ENCODE measurements around the gene IL1RAPL1. TPM values are rescaled to one million over a fixed set of nuclear protein-coding genes. Genes with fewer than 3 reads are reported as not detected.

IL1RAPL1 gene
- total RNA-seq, 1 donor from 2014 or later: not detected

DNA sequence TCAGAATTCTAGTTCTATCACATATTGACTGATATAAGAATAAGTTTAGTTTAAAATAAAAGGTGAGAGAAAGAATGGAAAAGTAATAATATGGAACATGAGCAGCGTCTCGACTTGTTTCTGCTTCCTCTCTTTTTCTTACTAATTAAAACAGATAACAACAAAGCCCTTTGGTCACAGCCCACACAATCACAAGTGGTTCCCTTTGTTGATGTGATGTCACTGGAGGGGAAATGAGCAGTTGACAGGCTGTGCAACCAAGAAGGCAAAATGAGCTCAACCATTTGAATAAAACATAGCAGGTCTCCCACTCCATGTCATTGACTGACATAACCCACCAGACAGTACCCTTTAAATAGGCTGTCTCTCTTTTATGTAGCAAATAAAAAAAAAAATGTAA is 1285.6 kb downstream of the IL1RAPL1 start:
- TF ChIP-seq, protein P1, sequence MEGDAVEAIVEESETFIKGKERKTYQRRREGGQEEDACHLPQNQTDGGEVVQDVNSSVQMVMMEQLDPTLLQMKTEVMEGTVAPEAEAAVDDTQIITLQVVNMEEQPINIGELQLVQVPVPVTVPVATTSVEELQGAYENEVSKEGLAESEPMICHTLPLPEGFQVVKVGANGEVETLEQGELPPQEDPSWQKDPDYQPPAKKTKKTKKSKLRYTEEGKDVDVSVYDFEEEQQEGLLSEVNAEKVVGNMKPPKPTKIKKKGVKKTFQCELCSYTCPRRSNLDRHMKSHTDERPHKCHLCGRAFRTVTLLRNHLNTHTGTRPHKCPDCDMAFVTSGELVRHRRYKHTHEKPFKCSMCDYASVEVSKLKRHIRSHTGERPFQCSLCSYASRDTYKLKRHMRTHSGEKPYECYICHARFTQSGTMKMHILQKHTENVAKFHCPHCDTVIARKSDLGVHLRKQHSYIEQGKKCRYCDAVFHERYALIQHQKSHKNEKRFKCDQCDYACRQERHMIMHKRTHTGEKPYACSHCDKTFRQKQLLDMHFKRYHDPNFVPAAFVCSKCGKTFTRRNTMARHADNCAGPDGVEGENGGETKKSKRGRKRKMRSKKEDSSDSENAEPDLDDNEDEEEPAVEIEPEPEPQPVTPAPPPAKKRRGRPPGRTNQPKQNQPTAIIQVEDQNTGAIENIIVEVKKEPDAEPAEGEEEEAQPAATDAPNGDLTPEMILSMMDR (conservative IDR thresholded peaks at IDR 0.05; ENCODE audit: low read depth, low read length): no peak
- no peak for DNase-seq (ENCODE audit: low read depth)
- no peak overlapping the region for H3K4me3 ChIP-seq (ENCODE audit: low read depth, low read length)

DNA sequence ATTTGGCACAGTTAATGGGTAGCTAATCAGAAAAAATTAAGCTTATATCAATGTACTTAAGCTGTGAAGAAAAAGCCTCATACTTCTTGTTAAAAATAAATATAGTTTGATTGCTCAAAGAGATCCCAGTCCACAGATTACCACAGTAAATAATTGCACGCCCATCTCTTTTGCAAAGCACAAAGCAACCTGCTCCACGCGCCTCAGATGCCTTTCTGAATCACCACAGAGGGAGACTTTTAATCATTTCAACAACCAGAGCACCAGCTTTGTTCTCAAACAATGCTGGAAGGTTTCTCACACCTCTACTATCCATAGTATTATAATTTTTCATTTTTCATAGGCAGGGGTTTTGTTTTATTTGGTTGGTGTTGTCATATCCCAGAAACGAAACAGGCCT is 1289.5 kb downstream of the IL1RAPL1 start:
- TF ChIP-seq, protein P1 (conservative IDR thresholded peaks at IDR 0.05; ENCODE audit: low read depth, low read length): no peak
- no peak overlapping the region for H3K4me3 ChIP-seq (ENCODE audit: low read depth, low read length)
- no peak for DNase-seq (ENCODE audit: low read depth)

DNA sequence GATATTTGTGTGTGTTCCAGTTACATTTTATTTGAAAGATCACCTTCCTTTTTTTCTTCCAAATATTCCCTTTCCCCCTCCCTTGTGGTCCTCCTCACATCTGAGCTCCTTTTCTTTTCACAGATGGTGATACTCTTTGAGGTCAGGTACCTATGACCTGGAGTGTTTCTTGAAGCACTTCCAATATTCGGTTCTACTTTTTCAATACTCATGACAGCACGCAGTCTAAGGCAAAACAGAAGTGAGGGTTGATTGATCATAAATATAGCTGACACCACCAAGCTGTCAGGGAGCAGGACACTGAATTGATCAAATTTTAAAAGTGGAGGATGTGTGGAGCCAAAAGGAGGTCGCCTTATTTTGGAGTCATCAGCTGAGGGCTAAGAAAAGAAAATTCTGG is 1293.7 kb downstream of the IL1RAPL1 start:
- TF ChIP-seq, protein P1 (conservative IDR thresholded peaks at IDR 0.05; ENCODE audit: low read depth, low read length): no peak
- no peak for DNase-seq (ENCODE audit: low read depth)
- H3K4me3 ChIP-seq (ENCODE audit: low read depth, low read length): no peak overlapping the region

DNA sequence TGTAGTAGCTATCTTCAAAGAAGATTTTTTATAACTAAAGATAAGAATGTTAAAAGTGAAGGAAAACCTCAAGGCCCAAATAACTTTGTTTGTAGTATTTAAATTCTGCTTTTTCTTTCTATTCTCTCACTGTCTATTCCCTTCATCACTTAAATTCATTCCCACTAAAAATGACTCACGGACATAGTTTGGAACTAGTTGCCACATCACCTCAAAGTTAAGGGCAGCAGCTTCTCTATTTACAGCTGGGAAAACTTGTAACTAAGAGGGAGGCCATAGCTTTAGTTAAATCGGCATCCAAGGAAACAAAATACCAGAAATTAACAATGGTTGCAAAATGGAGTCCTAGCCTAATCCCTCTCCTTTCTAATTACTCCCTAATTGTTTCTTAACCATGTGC is 1302.8 kb downstream of the IL1RAPL1 start:
- no peak overlapping the region for H3K4me3 ChIP-seq (ENCODE audit: low read depth, low read length)
- TF ChIP-seq, protein P1 (conservative IDR thresholded peaks at IDR 0.05; ENCODE audit: low read depth, low read length): no peak
- DNase-seq (ENCODE audit: low read depth): no peak

DNA sequence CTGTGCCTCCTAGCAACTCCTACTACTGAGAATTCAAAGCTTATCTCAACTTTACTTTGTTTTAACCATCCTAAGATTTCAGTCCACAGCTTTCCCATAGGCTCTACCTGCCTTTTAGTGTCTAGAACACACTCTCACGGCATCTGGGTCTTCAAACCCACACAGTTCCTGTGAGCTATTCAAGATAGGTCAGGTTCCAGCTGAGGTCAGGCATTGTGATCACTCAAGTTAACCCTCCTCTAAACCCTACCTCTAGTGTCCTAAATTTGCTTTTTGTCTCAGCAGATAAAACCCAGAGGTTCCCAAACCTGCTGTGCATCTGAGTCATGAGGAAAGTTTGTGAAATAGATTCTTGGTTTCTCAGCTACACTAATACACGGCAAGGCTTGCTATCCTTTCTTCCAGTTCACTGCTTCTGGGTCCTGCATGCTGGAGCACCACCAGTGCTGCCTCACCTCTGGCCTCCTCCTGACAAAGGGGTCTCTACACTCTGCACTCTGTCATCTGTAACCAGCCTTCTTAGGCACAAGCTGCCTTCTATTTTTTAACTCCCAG is 1303.5 kb downstream of the IL1RAPL1 start:
- H3K4me3 ChIP-seq (ENCODE audit: low read depth, low read length): no peak overlapping the region
- TF ChIP-seq, protein P1 (conservative IDR thresholded peaks at IDR 0.05; ENCODE audit: low read depth, low read length): no peak
- DNase-seq (ENCODE audit: low read depth): no peak

DNA sequence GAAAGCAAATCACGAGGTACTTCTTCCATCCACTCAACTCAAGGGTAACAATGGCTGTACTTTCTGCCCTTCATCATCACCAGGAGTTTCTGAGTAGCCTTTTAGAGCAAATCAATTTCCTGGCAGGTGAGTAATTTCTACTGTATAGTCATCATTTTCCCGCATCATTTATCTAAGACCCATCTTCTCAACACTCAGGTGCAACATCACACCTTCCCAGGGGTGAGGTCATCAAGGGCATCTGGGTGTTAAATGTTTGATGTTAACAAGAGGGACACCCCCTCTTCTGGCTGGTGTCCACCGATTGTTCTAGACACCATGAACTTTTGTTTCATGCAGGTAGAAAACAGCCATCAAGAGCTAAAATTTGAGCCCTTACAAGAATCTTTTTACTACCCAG is 1314.8 kb downstream of the IL1RAPL1 start:
- no peak overlapping the region for H3K4me3 ChIP-seq (ENCODE audit: low read depth, low read length)
- TF ChIP-seq, protein P1 (conservative IDR thresholded peaks at IDR 0.05; ENCODE audit: low read depth, low read length): no peak

DNA sequence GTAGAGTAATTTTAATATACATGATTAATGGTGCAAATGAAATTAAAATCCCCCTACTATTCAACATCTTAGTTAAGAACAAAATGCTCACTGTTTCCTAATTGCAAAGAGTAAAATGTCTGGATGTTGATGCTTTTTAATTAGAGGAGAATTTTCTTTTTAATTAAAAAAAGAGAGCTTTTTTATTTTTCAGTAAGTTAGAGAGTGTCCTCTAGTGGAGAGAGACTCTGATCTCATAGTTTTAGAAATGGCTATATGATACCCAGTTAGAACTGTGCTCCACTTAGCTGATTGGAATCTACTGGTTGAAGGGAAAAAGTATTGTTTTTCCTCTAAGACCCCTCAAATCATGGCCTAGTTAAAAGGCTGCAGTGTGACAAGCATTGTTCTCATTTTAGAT is 1316.1 kb downstream of the IL1RAPL1 start:
- no peak overlapping the region for H3K4me3 ChIP-seq (ENCODE audit: low read depth, low read length)
- no peak for DNase-seq (ENCODE audit: low read depth)
- TF ChIP-seq, protein P1 (conservative IDR thresholded peaks at IDR 0.05; ENCODE audit: low read depth, low read length): peak; percentile 40

More for the DNA sequence above, 1314.8 kb downstream of the IL1RAPL1 start:
- DNase-seq (ENCODE audit: low read depth): no peak

All from epithelial cell of proximal tubule (primary cell).